GM21723 (cell line): Measurements from ENCODE around the gene GSTT2B.
"Not testable (repeated sequence)": the region's sequence is repeated elsewhere in the genome, so short reads cannot be mapped to it uniquely, and the experiment has no call there.

Experiments
- ATAC-seq: cut with Tn5 transposase; IDR thresholded peaks from one replicate; pipeline ENCODE4 v1.9.1; 2021; ENCODE audit warnings: mild to moderate bottlenecking, moderate library complexity; ENCODE audit not compliant: unreplicated experiment

Gene GSTT2B

GRCh38 chr22:23986538-23987178 is 25.7 kb upstream of the GSTT2B start:
- not testable (repeated sequence) for ATAC-seq

- ATAC-seq: not testable (repeated sequence)
Observed at GRCh38 chr22:23986089-23986488, 25.1 kb upstream of the GSTT2B start.

GRCh38 chr22:23984430-23984829 is 23.4 kb upstream of the GSTT2B start:
- ATAC-seq: no peak

GRCh38 chr22:23980567-23980966 is 19.6 kb upstream of the GSTT2B start:
- ATAC-seq: not testable (repeated sequence)

- ATAC-seq: not testable (repeated sequence)
Observed at GRCh38 chr22:23979557-23980240, 18.7 kb upstream of the GSTT2B start, which contains the start of gene GSTT2. GSTT2 (plus strand) TSS chr22:23980134.

- ATAC-seq: not testable (repeated sequence)
Observed at GRCh38 chr22:23977304-23977703, 16.3 kb upstream of the GSTT2B start.

- ATAC-seq: not testable (repeated sequence)
Observed at GRCh38 chr22:23974836-23975352, 13.9 kb upstream of the GSTT2B start.

- peak; percentile 85 for ATAC-seq
Observed at GRCh38 chr22:23974345-23974744, 13.3 kb upstream of the GSTT2B start, which contains the start of gene DDT. DDT (minus strand) TSS chr22:23974441; CDS start chr22:23974414, 27 bp downstream.

- ATAC-seq: not testable (repeated sequence)
Observed at GRCh38 chr22:23971927-23972326, 10.9 kb upstream of the GSTT2B start.

GRCh38 chr22:23970816-23971486 is 10.0 kb upstream of the GSTT2B start:
- no peak for ATAC-seq

GRCh38 chr22:23970201-23970641 is 9.2 kb upstream of the GSTT2B start:
- ATAC-seq: no peak

- ATAC-seq: no peak
Observed at GRCh38 chr22:23969071-23969470, 8.1 kb upstream of the GSTT2B start.

- ATAC-seq: peak; percentile 85
Observed at GRCh38 chr22:23966568-23966967, 5.6 kb upstream of the GSTT2B start, which contains the start of gene DDTL. DDTL (plus strand) TSS chr22:23966888; CDS start chr22:23966915, 27 bp downstream.

- ATAC-seq: peak; percentile 27
Observed at GRCh38 chr22:23966094-23966493, 5.1 kb upstream of the GSTT2B start.

- peak; percentile 65 for ATAC-seq
Observed at GRCh38 chr22:23956301-23956900, 4.6 kb downstream of the GSTT2B start.

- not testable (repeated sequence) for ATAC-seq
Observed at GRCh38 chr22:23955886-23956285, 5.1 kb downstream of the GSTT2B start.

GRCh38 chr22:23954991-23955305 is 6.0 kb downstream of the GSTT2B start:
- not testable (repeated sequence) for ATAC-seq

- ATAC-seq: not testable (repeated sequence)
Observed at GRCh38 chr22:23954193-23954990, 6.6 kb downstream of the GSTT2B start.

GRCh38 chr22:23953485-23953884 is 7.5 kb downstream of the GSTT2B start:
- not testable (repeated sequence) for ATAC-seq

- ATAC-seq: not testable (repeated sequence)
Observed at GRCh38 chr22:23952794-23953405, 8.1 kb downstream of the GSTT2B start.
